Ammon's horn (tissue), 1 donor: Measurements from ENCODE around the gene COLEC11.

Experiments
- DNase-seq: peaks from one replicate; pipeline ENCODE4 v3.0.0-alpha.2; 2016; ENCODE audit warnings: low spot score

Gene COLEC11

GRCh38 chr2:3585261-3586109 is 9.4 kb upstream of the COLEC11 start:
- no peak for DNase-seq

- DNase-seq = no peak
Measured at GRCh38 chr2:3586220-3586619, 8.7 kb upstream of the COLEC11 start.

- DNase-seq = no peak
Measured at GRCh38 chr2:3587021-3587420, 7.9 kb upstream of the COLEC11 start.

GRCh38 chr2:3587432-3587831 is 7.5 kb upstream of the COLEC11 start:
- DNase-seq = no peak

GRCh38 chr2:3588084-3588483 is 6.8 kb upstream of the COLEC11 start:
- DNase-seq = no peak

- DNase-seq = no peak
Measured at GRCh38 chr2:3589086-3589485, 5.8 kb upstream of the COLEC11 start.

- DNase-seq = no peak
Measured at GRCh38 chr2:3595404-3595803, 492 bp downstream of the COLEC11 start.

- DNase-seq = no peak
Measured at GRCh38 chr2:3595985-3596384, 1.1 kb downstream of the COLEC11 start.

GRCh38 chr2:3596901-3597417 is 2.0 kb downstream of the COLEC11 start:
- no peak for DNase-seq

GRCh38 chr2:3597567-3597966 is 2.7 kb downstream of the COLEC11 start:
- DNase-seq = no peak

GRCh38 chr2:3598197-3598910 is 3.4 kb downstream of the COLEC11 start:
- no peak for DNase-seq

- no peak for DNase-seq
Measured at GRCh38 chr2:3598912-3599854, 4.3 kb downstream of the COLEC11 start.

GRCh38 chr2:3600256-3600855 is 5.4 kb downstream of the COLEC11 start:
- DNase-seq = no peak

- DNase-seq = no peak
Measured at GRCh38 chr2:3601561-3602271, 6.8 kb downstream of the COLEC11 start.

GRCh38 chr2:3602553-3603339 is 7.8 kb downstream of the COLEC11 start:
- DNase-seq = no peak

- no peak for DNase-seq
Measured at GRCh38 chr2:3603536-3604206, 8.8 kb downstream of the COLEC11 start.

- DNase-seq = no peak
Measured at GRCh38 chr2:3604207-3604877, 9.4 kb downstream of the COLEC11 start.

GRCh38 chr2:3604991-3605961 is 10.4 kb downstream of the COLEC11 start:
- no peak for DNase-seq
